Activated T-cell treated with anti-CD3 and anti-CD28 coated beads for 1 hour (primary cell): Measurements from ENCODE around the gene ARHGEF39.

Source experiments
- DNase-seq: peaks from one replicate; pipeline ENCODE4 v3.0.0-alpha.2; 2020; ENCODE audit warnings: low read depth

The ARHGEF39 gene

GRCh38 chr9:35664531-35665470 lies at the start of gene ARHGEF39:
TSS of gene ARHGEF39 (minus strand) at chr9:35665195. CDS start at chr9:35665169, 26 bp downstream.
- DNase-seq = peak; percentile 48

- DNase-seq = no peak
Observed at GRCh38 chr9:35714123-35714522, 49.1 kb upstream of the ARHGEF39 start.

GRCh38 chr9:35713578-35713977 lies 48.6 kb upstream of the ARHGEF39 start:
- DNase-seq = no peak

- no peak for DNase-seq
Observed at GRCh38 chr9:35712762-35713400, 47.9 kb upstream of the ARHGEF39 start.

GRCh38 chr9:35711501-35712428 lies 46.8 kb upstream of the ARHGEF39 start:
- DNase-seq = no peak

- no peak for DNase-seq
Observed at GRCh38 chr9:35710818-35711500, 46.0 kb upstream of the ARHGEF39 start.

- no peak for DNase-seq
Observed at GRCh38 chr9:35708146-35708545, 43.2 kb upstream of the ARHGEF39 start.

- no peak for DNase-seq
Observed at GRCh38 chr9:35706951-35707350, 42.0 kb upstream of the ARHGEF39 start.

GRCh38 chr9:35705836-35706430 lies 40.9 kb upstream of the ARHGEF39 start:
- DNase-seq = no peak

GRCh38 chr9:35705372-35705771 lies 40.4 kb upstream of the ARHGEF39 start:
- no peak for DNase-seq

GRCh38 chr9:35703906-35704672 lies 39.1 kb upstream of the ARHGEF39 start:
- no peak for DNase-seq

- DNase-seq = no peak
Observed at GRCh38 chr9:35702696-35703095, 37.7 kb upstream of the ARHGEF39 start.

GRCh38 chr9:35700942-35701341 lies 35.9 kb upstream of the ARHGEF39 start:
- DNase-seq = no peak

- DNase-seq = no peak
Observed at GRCh38 chr9:35700031-35700430, 35.0 kb upstream of the ARHGEF39 start.

- DNase-seq = no peak
Observed at GRCh38 chr9:35698231-35698630, 33.2 kb upstream of the ARHGEF39 start.

GRCh38 chr9:35697486-35697885 lies 32.5 kb upstream of the ARHGEF39 start:
- DNase-seq = no peak

GRCh38 chr9:35696520-35697215 lies 31.7 kb upstream of the ARHGEF39 start:
- DNase-seq = peak; percentile 35

- DNase-seq = no peak
Observed at GRCh38 chr9:35695943-35696401, 31.0 kb upstream of the ARHGEF39 start.

- no peak for DNase-seq
Observed at GRCh38 chr9:35691757-35692301, 26.8 kb upstream of the ARHGEF39 start.

- no peak for DNase-seq
Observed at GRCh38 chr9:35691334-35691650, 26.3 kb upstream of the ARHGEF39 start.
